ENCODE measurements around the gene CTU2.

Gene CTU2

GRCh38 chr16:88747588-88748301 lies 41.4 kb downstream of the CTU2 start:
- DNase-seq = no peak

GRCh38 chr16:88748364-88748763 lies 42.1 kb downstream of the CTU2 start:
- no peak for DNase-seq

- no peak for DNase-seq
Measured at GRCh38 chr16:88749358-88749757, 43.1 kb downstream of the CTU2 start.

- DNase-seq = no peak
Measured at GRCh38 chr16:88750854-88751253, 44.6 kb downstream of the CTU2 start.

- DNase-seq = no peak
Measured at GRCh38 chr16:88752386-88753002, 46.2 kb downstream of the CTU2 start.

- no peak for DNase-seq
Measured at GRCh38 chr16:88753191-88753590, 46.9 kb downstream of the CTU2 start.

- no peak for DNase-seq
Measured at GRCh38 chr16:88753602-88754001, 47.3 kb downstream of the CTU2 start.

GRCh38 chr16:88754109-88754911 lies 48.0 kb downstream of the CTU2 start:
- DNase-seq = no peak

GRCh38 chr16:88754912-88755744 lies 48.8 kb downstream of the CTU2 start:
- no peak for DNase-seq

- DNase-seq = no peak
Measured at GRCh38 chr16:88755745-88756443, 49.6 kb downstream of the CTU2 start.

GRCh38 chr16:88758227-88758943 lies 52.1 kb downstream of the CTU2 start:
- no peak for DNase-seq

- DNase-seq = no peak
Measured at GRCh38 chr16:88758944-88759244, 52.6 kb downstream of the CTU2 start.

- DNase-seq = no peak
Measured at GRCh38 chr16:88759245-88759975, 53.1 kb downstream of the CTU2 start.

GRCh38 chr16:88759976-88760350 lies 53.7 kb downstream of the CTU2 start:
- DNase-seq = no peak

GRCh38 chr16:88760424-88761142 lies 54.3 kb downstream of the CTU2 start:
- DNase-seq = no peak

- no peak for DNase-seq
Measured at GRCh38 chr16:88761143-88761534, 54.8 kb downstream of the CTU2 start.

GRCh38 chr16:88761830-88762229 lies 55.5 kb downstream of the CTU2 start:
- no peak for DNase-seq

GRCh38 chr16:88762258-88762870 lies 56.1 kb downstream of the CTU2 start:
- DNase-seq = no peak

- DNase-seq = no peak
Measured at GRCh38 chr16:88762941-88763340, 56.6 kb downstream of the CTU2 start.

GRCh38 chr16:88763502-88764053 lies 57.3 kb downstream of the CTU2 start:
- DNase-seq = no peak

All from cerebellar nuclear complex (tissue), 1 donor.